HG03097 (cell line): Measurements from ENCODE around the gene GSTO2.

Experiments
- ATAC-seq: cut with Tn5 transposase; IDR thresholded peaks from one replicate; pipeline ENCODE4 v1.9.1; 2021; ENCODE audit not compliant: unreplicated experiment, low FRiP score

The GSTO2 gene

DNA sequence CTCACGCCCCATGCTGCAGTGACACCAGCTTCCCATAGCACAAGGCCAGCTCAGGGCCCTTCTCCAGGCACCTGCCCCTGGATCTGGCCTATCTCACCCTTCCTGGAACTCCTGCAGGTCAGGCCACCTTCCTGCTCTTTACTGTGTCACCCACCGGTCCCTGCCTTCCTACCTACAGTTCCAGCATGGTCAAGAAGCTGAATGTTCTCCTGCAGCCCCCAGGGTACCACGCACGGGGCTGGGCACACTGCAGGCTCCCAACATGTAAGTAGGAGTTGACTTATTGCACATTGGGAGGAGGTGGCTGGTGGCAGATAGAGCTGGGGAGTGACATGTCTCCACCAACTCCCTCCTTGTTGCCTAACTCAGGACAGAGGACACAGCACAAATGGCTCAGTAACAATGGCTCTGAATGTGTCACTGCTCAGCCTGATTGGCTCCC is 54.8 kb downstream of the GSTO2 start:
- no peak for ATAC-seq

DNA sequence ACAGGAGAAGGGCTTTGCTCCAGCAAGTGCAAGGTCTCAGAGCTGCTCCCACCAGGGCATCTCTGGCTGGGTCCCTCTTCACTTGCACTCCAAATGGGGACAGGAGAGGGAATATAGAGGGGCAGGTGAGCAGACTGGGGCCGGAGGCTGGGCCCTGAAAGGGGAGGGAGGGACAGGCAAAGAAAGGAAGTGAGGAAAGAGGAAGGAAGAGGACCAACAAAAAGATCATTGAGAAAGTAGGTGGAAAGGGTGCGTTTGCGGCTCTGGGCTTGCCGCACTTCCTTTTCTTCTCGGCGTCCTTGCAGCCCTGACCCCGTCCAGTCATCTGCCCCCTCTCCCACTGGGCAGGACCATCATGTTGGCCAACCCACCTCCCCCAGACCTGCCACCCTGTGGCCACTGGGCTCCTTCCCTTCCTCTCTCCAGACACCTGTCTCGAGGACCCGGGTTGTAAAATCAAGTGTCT is 55.3 kb downstream of the GSTO2 start:
- no peak for ATAC-seq

DNA sequence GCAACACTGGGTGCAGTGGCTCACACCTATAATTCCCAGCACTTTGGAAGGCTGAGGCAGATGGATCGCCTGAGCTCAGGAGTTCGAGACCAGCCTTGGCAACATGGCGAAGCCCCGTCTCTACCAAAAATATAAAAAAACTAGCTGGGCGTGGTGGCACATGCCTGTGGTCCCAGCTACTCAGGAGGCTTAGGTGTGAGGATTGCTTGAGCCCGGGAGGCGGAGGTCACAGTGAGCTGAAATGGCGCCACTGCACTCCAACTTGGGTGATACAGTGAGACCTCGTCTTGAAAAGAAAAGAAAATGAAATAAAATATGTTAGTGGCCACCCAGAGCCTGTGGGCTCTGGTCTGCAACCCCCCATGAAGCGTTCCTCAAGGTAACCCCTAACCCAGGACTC is 55.9 kb downstream of the GSTO2 start:
- ATAC-seq, result no peak

GRCh38 chr10:104325436-104326435 is 56.8 kb downstream of the GSTO2 start:
- ATAC-seq, result no peak

GRCh38 chr10:104326991-104327610 is 58.1 kb downstream of the GSTO2 start:
- ATAC-seq, result no peak

GRCh38 chr10:104327745-104328645 is 59.0 kb downstream of the GSTO2 start:
- no peak for ATAC-seq

GRCh38 chr10:104328646-104328895 is 59.6 kb downstream of the GSTO2 start:
- ATAC-seq, result peak; percentile 21

GRCh38 chr10:104328896-104329710 is 60.1 kb downstream of the GSTO2 start:
- peak; percentile 37 for ATAC-seq

- no peak for ATAC-seq
Observed at GRCh38 chr10:104329735-104330134, 60.8 kb downstream of the GSTO2 start.

GRCh38 chr10:104330168-104331110 is 61.5 kb downstream of the GSTO2 start:
- no peak for ATAC-seq

GRCh38 chr10:104331208-104331838 is 62.3 kb downstream of the GSTO2 start:
- no peak for ATAC-seq

DNA sequence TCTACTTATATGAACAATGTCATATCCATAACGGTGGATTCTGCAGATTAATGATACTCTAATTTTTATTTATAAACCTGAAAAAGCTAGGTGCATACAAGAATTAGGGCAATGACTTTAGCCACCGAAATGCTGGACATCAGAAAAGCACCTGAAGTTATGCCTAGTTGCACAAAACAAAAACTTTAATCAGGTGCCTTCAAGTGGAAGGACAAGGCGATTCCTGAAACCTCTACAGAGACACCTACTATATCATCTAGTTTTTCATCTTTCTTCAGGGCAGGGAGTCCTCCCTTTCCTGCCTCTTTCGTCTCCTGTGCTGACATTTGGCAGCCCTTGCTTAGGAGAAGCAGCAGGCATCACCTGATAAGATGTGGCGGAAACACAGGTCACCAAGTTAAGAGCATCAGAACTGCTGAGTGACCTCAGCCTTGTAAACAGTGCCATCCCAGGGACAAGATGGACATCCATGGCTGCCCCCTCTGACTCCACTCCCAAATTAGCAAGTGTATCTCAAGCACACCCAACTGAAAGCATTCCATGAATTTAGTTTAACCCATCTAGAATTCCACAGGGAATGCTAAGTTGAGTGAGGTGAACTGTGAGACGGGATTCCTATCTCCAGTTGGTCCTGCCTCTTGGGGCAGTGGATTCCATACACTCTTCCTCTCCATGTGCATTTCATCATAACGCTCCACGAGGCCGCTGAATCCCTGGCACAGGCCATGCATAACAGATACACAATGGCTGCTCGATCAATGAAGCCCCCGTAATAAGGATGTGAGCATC is 63.5 kb downstream of the GSTO2 start:
- no peak for ATAC-seq

DNA sequence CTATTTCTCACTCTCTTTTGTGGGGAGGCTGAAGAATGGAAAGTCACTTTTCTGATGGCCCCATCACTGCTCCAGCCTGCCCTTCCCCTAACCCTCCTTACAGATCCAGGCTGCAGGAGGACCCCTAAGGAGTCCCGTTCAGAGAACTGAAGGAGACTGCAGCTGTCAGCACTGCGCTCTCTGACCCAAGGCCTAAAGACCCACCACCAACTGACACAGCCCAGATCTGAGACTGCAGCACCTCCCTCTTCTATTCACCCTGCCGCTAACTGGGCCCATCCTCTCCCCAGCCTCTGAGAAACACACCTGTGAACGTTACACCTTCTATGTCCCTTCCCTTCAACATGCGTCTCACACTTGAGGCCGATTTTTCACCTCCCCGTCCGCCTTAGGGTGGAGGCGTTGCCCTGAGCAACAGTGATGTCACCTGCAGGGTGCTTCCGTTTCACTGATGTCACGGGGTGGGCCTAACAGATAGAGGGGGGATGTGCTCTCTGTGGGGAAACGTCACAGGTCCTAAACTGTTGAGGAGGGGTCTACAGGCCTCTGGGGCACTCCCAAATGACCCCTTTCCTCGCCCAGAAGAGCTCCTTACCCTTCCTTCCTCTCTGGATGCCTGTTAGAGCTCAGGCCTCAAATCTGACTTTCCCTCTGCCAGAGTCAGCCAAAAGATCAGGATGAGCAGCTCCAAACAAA is 64.2 kb downstream of the GSTO2 start:
- no peak for ATAC-seq

DNA sequence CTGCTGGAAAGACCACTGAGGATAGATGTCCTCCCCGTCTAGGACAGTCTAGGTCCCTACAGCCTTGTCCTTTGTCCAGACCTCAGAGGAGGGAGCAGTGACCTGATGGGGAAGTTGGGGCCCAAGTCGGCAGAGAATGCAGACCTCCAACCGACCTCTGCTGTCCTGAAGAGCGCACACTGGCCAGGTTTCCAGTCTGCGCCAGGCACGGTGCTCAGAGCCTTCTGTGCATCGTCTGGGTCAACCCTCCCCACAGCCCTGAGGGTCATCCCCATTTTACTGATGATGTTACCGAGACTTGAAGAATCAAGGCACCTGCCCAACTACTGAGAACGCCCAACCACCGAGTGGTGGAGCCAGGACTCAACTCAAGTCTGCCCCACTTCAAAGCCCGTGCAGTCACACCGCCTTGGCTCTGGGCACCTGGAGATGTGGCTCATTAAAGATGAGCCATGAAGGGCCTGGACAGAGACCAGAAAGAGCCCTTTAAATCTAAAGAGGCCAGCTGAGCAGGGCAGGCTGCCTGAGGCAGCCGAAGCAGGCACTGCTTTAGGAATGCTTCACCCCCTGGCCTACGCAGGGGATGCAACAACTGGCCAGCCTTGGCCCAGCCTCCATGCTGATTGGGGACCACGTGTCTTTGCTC is 64.9 kb downstream of the GSTO2 start:
- ATAC-seq, result no peak

GRCh38 chr10:104334561-104334960 is 65.6 kb downstream of the GSTO2 start:
- ATAC-seq, result no peak

DNA sequence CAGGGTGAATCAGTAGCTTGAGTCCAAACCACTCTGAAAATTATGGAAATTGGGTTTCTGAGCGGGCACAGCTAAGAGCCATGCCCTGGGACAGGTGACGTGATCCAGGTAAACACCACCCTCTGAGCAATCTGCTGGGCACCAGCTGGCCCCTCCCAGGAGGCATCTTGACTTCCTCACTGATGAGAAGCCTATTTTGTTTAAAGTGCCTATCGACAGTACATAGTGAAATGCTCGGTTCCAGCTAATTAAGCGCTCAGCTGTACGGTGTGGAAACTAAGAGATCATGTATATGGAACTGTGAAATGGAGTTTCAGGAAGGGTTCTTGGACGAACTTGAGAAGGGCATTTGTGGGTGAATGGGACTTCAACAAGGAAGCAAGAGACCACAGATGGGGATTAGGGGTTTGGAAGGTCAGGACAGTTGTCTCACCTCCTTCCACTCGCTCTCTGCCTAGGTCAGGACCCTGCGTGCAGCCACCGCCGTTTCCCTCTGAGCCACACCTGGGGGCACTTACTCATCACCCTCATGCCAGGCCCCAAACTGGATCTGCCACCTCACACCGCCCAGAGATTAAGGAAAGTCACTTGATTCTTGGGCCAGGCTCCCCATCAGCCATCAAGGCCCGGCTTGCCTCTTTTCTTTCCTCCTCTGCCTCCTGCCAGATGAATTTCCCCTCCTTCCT is 66.1 kb downstream of the GSTO2 start:
- ATAC-seq, result no peak
